22Rv1 (cell line): Measurements from ENCODE around the gene ADAMTS8.

ENCODE experiments used
- CTCF ChIP-seq: fragments of 450-650 bp; IDR thresholded peaks from 2 replicates; pipeline ENCODE4 v1.5.1; 2017; ENCODE audit warnings: mild to moderate bottlenecking
- ZFX ChIP-seq: fragments of 450-650 bp; IDR thresholded peaks from 2 replicates; pipeline ENCODE4 v1.6.1; 2017; ENCODE audit warnings: antibody characterized with exemption, borderline replicate concordance

GRCh38 chr11:130427581-130428315 is 661 bp downstream of the ADAMTS8 start:
- TF ChIP-seq CTCF (no peak), ZFX (no peak)
